CD4-positive, alpha-beta T cell (primary cell): ENCODE measurements around the gene XG. TPM values are rescaled to one million over a fixed set of nuclear protein-coding genes. Genes with fewer than 3 reads are reported as not detected.

Experiments
- ATAC-seq: fragments of 200-7000 bp; cut with Tn5 transposase; one replicate; pipeline ENCODE4 v1.10.0; 2022; ENCODE audit warnings: mild to moderate bottlenecking; ENCODE audit not compliant: poor library complexity
- CTCF ChIA-PET: fragments of 350-600 bp; sonication (Branson Sonifier 250); formaldehyde crosslinking; loops from one replicate; lab custom pipeline; 2021; ENCODE audit warnings: antibody characterized with exemption, inconsistent platforms; lab: Charles Lee
- POLR2A ChIA-PET: fragments of 350-600 bp; sonication (Branson Sonifier 250); formaldehyde crosslinking; loops from one replicate; lab custom pipeline; 2021; ENCODE audit warnings: antibody characterized with exemption, inconsistent platforms; lab: Charles Lee
- DNase-seq, 14 experiments: peaks; one replicate each; pipeline ENCODE4 v3.0.0-alpha.2; 2013 to 2020; ENCODE audit warnings: mixed read lengths in 2 of 14
- H3K27ac ChIP-seq, 2 donors: one replicate each; pipeline versions ENCODE4 v1.5.1 to v1.7.0; 2013; ENCODE audit warnings: low read length in 2 of 2, low read depth in 1 of 2, mild to moderate bottlenecking in 1 of 2
- H3K27me3 ChIP-seq, 2 experiments: 1 replicate in 1 of 2; 2 replicates in 1 of 2; pipeline versions ENCODE4 v1.6.1 to v1.7.0; 2013; ENCODE audit warnings: low read length in 2 of 2, control low read depth in 1 of 2, mild to moderate bottlenecking in 1 of 2, moderate library complexity in 1 of 2; ENCODE audit not compliant: insufficient read depth in 2 of 2, control insufficient read depth in 1 of 2
- H3K36me3 ChIP-seq: one replicate; pipeline ENCODE4 v1.6.1; 2013; ENCODE audit warnings: low read length, control low read depth; ENCODE audit not compliant: insufficient read depth
- H3K4me1 ChIP-seq: one replicate; pipeline ENCODE4 v1.6.1; 2013; ENCODE audit warnings: low read length, control low read depth; ENCODE audit not compliant: insufficient read depth
- H3K4me3 ChIP-seq: one replicate; pipeline ENCODE4 v1.5.1; 2013; ENCODE audit warnings: mild to moderate bottlenecking, low read length, moderate library complexity
- H3K9me3 ChIP-seq, 2 experiments: 1 replicate in 1 of 2; 2 replicates in 1 of 2; pipeline versions ENCODE4 v1.6.1 to v1.7.0; 2013; ENCODE audit warnings: low read length in 2 of 2, mild to moderate bottlenecking in 2 of 2, control low read depth in 1 of 2, moderate library complexity in 1 of 2; ENCODE audit not compliant: control insufficient read depth in 1 of 2, insufficient read depth in 1 of 2
- H3K27ac Mint-ChIP-seq: one replicate; pipeline ENCODE4 v1.8.0; 2020; ENCODE audit warnings: mixed read lengths
- H3K27me3 Mint-ChIP-seq: one replicate; pipeline ENCODE4 v1.8.0; 2021; ENCODE audit warnings: mixed read lengths
- H3K36me3 Mint-ChIP-seq: one replicate; pipeline ENCODE4 v1.8.0; 2021; ENCODE audit warnings: low read depth, mixed read lengths
- H3K4me1 Mint-ChIP-seq: one replicate; pipeline ENCODE4 v1.8.0; 2021; ENCODE audit warnings: low read depth, mixed read lengths
- H3K4me3 Mint-ChIP-seq: one replicate; pipeline ENCODE4 v1.8.0; 2020; ENCODE audit warnings: mild to moderate bottlenecking, mixed read lengths
- H3K9me3 Mint-ChIP-seq: one replicate; pipeline ENCODE4 v1.8.0; 2020; ENCODE audit warnings: mixed read lengths
- intact Hi-C, 2 experiments: fragments of 100-400 bp; cut with DNase I in 1 of 2; cut with micrococcal nuclease in 1 of 2; formaldehyde crosslinking; loops; one replicate each; pipeline versions ENCODE4 v1.15.1 to v1.9.0; 2023 to 2025; cut with DNase I, micrococcal nuclease
- total RNA-seq, 174 experiments: library from RNA in 2 of 174; stranded (reverse) in 2 of 174; gene quantifications; one replicate each; pipeline ENCODE4 v1.2.3 and lab custom pipeline; 2021 to 2026
- TF ChIP-seq, protein P1 (sequence below): fragments of 200-600 bp; IDR thresholded peaks from one replicate; pipeline ENCODE4 v1.8.0; 2022; ENCODE audit warnings: antibody characterized with exemption, mild to moderate bottlenecking

Gene XG
- total RNA-seq, 2 experiments from 2014 or later = not detected

GRCh38 chrX:2707334-2707760 is 44.5 kb upstream of the XG start:
- no peak overlapping the region for H3K4me3 ChIP-seq
- no peaks in the 10 kb centered on the region for H3K27me3 Mint-ChIP-seq
- no peaks in the 10 kb centered on the region for H3K9me3 Mint-ChIP-seq
- H3K4me1 Mint-ChIP-seq = peaks cover 74% of the 10 kb centered on the region
- H3K27me3 ChIP-seq = no peaks in the 10 kb centered on the region
- no peaks in the 10 kb centered on the region for H3K9me3 ChIP-seq
- ATAC-seq (peak; percentile 28), DNase-seq (peak in 13 of 14 experiments; percentile 28 to 80 (median 46))
- peaks cover 32% of the 10 kb centered on the region for H3K36me3 Mint-ChIP-seq
- H3K27ac ChIP-seq = peak overlapping the region in 1 of 2 donors; percentile 24
- intact Hi-C loops = loop anchor here in 1 of 2 experiments (5.0 kb wide), 1 partner anchor 60 kb away; no protein-coding TSS in a partner anchor
- H3K27ac Mint-ChIP-seq = peak overlapping the region; percentile 85
- TF ChIP-seq, protein P1, sequence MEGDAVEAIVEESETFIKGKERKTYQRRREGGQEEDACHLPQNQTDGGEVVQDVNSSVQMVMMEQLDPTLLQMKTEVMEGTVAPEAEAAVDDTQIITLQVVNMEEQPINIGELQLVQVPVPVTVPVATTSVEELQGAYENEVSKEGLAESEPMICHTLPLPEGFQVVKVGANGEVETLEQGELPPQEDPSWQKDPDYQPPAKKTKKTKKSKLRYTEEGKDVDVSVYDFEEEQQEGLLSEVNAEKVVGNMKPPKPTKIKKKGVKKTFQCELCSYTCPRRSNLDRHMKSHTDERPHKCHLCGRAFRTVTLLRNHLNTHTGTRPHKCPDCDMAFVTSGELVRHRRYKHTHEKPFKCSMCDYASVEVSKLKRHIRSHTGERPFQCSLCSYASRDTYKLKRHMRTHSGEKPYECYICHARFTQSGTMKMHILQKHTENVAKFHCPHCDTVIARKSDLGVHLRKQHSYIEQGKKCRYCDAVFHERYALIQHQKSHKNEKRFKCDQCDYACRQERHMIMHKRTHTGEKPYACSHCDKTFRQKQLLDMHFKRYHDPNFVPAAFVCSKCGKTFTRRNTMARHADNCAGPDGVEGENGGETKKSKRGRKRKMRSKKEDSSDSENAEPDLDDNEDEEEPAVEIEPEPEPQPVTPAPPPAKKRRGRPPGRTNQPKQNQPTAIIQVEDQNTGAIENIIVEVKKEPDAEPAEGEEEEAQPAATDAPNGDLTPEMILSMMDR = no peak
- peaks cover 28% of the 10 kb centered on the region for H3K36me3 ChIP-seq
- H3K4me1 ChIP-seq = peaks cover 78% of the 10 kb centered on the region
- POLR2A ChIA-PET = no interaction called here
- CTCF ChIA-PET = no interaction called here
- peak overlapping the region; percentile 20 for H3K4me3 Mint-ChIP-seq

DNA sequence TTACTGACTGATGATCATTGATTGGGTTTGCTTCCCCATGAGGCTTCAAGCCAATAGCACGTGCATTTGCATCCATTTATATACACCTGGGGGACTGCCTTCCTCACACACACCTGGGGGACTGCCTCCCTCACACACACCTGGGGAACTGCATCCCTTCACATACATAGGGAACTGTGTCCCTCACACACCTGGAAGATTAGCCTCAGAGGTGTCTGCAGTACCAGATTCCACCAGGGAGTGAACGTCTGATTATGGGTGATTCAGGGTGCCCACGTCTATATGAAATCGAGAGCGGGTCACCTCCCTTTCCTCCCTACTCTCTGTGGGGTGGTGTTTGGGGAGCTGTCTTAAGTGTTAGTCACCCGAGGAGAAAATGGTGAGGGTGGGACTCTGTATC is 43.8 kb upstream of the XG start:
- ATAC-seq (no peak), DNase-seq (peak in 1 of 14 experiments; percentile 52)
- TF ChIP-seq, protein P1 = no peak
- peak overlapping the region; percentile 20 for H3K4me3 Mint-ChIP-seq
- ChIA-PET CTCF (no interaction called here), POLR2A (no interaction called here)
- H3K9me3 Mint-ChIP-seq = no peaks in the 10 kb centered on the region
- Histone ChIP-seq H3K4me3 (no peak overlapping the region), H3K9me3 (no peaks in the 10 kb centered on the region), H3K36me3 (peaks cover 35% of the 10 kb centered on the region), H3K4me1 (peaks cover 72% of the 10 kb centered on the region), H3K27ac (peak overlapping the region in 1 of 2 donors; percentile 24), H3K27me3 (no peaks in the 10 kb centered on the region)
- H3K4me1 Mint-ChIP-seq = peaks cover 67% of the 10 kb centered on the region
- intact Hi-C loops = loop anchor here in 1 of 2 experiments (2.0 to 5.0 kb wide), 2 partner anchors 13 to 61 kb away; no protein-coding TSS in a partner anchor
- peak overlapping the region; percentile 85 for H3K27ac Mint-ChIP-seq
- peaks cover 31% of the 10 kb centered on the region for H3K36me3 Mint-ChIP-seq
- H3K27me3 Mint-ChIP-seq = no peaks in the 10 kb centered on the region

GRCh38 chrX:2708592-2709188 is 43.1 kb upstream of the XG start:
- Mint-ChIP-seq H3K4me1 (peaks cover 60% of the 10 kb centered on the region), H3K9me3 (no peaks in the 10 kb centered on the region), H3K4me3 (peak overlapping the region; percentile 67), H3K27me3 (no peaks in the 10 kb centered on the region), H3K27ac (peak overlapping the region; percentile 85), H3K36me3 (peaks cover 27% of the 10 kb centered on the region)
- H3K9me3 ChIP-seq = no peaks in the 10 kb centered on the region
- no peak overlapping the region for H3K4me3 ChIP-seq
- no peaks in the 10 kb centered on the region for H3K27me3 ChIP-seq
- TF ChIP-seq, protein P1 = no peak
- ChIA-PET CTCF (no interaction called here), POLR2A (no interaction called here)
- intact Hi-C loops = loop anchor here in 1 of 2 experiments (2.0 to 5.0 kb wide), 2 partner anchors 14 to 61 kb away; no protein-coding TSS in a partner anchor
- no peak for ATAC-seq
- DNase-seq = peak in 2 of 14 experiments; percentile 43 to 45
- peak overlapping the region in 1 of 2 donors; percentile 11 for H3K27ac ChIP-seq
- H3K36me3 ChIP-seq = peaks cover 36% of the 10 kb centered on the region
- peaks cover 66% of the 10 kb centered on the region for H3K4me1 ChIP-seq
